GM12878 (cell line): ENCODE data around the gene MFAP4. TPM values are rescaled to one million over a fixed set of nuclear protein-coding genes. Genes with fewer than 3 reads are reported as not detected.

Experiments
- ATAC-seq: fragments of 200-7000 bp; cut with Tn5 transposase; 3 replicates; pipeline ENCODE4 v1.9.1; 2020; ENCODE audit warnings: mild to moderate bottlenecking, moderate library complexity
- BruUV-seq: library from RNA; stranded (reverse); fragments of 400-500 nt; replicated peaks from 2 replicates; lab custom pipeline; 2021; lab: Mats Ljungman, UMichigan
- CTCF ChIA-PET: fragments of 300-600 bp; sonication (Branson Sonifier 250); formaldehyde crosslinking; extraction: SDS; loops from one replicate; lab custom pipeline; 2021; ENCODE audit warnings: inconsistent platforms; lab: Yijun Ruan, JAX
- POLR2A ChIA-PET: fragments of 350-600 bp; formaldehyde crosslinking; extraction: SDS; loops from one replicate; lab custom pipeline; 2021; ENCODE audit warnings: inconsistent platforms; lab: Charles Lee
- RAD21 ChIA-PET: fragments of 300-600 bp; sonication (Branson Sonifier 250); formaldehyde crosslinking; loops from one replicate; lab custom pipeline; 2023; ENCODE audit warnings: antibody characterized with exemption; ENCODE audit not compliant: unreplicated experiment; lab: Charles Lee
- SMC1A ChIA-PET: fragments of 300-600 bp; sonication (Branson Sonifier 250); formaldehyde crosslinking; loops from one replicate; lab custom pipeline; 2023; ENCODE audit not compliant: unreplicated experiment, uncharacterized antibody; lab: Charles Lee
- DNase-seq: peaks from one replicate; pipeline ENCODE4 v3.0.0-alpha.2; 2011; ENCODE audit warnings: low read depth, low spot score
- FAIRE-seq: peaks from 3 replicates; lab custom pipeline; 2011; peaks lifted over from hg19 to GRCh38; lab: Jason Lieb, UNC
- H2AFZ ChIP-seq: 2 replicates; pipeline ENCODE4 v1.6.0; 2011; ENCODE audit warnings: low read depth, low read length, control low read depth; ENCODE audit not compliant: control insufficient read depth
- H3K27ac ChIP-seq: 2 replicates; pipeline ENCODE4 v1.5.1; 2011; ENCODE audit warnings: control low read depth; ENCODE audit not compliant: control insufficient read depth, insufficient read depth
- H3K27me3 ChIP-seq, 2 experiments: replicated peaks in 1 of 2; 2 replicates each; pipeline versions ENCODE4 v1.6.0 to v1.6.1; 2011; ENCODE audit warnings: low read length in 1 of 2; ENCODE audit not compliant: control insufficient read depth in 2 of 2, insufficient read depth in 2 of 2
- H3K36me3 ChIP-seq, 2 experiments: 2 replicates each; pipeline ENCODE4 v1.5.1; 2011; ENCODE audit warnings: low read length in 1 of 2; ENCODE audit not compliant: control insufficient read depth in 2 of 2, insufficient read depth in 2 of 2
- H3K4me1 ChIP-seq: 2 replicates; pipeline ENCODE4 v1.6.1; 2011; ENCODE audit warnings: mild to moderate bottlenecking, low read length, moderate library complexity, mixed read lengths; ENCODE audit not compliant: control insufficient read depth, insufficient read depth
- H3K4me2 ChIP-seq: 2 replicates; pipeline ENCODE4 v1.6.0; 2011; ENCODE audit warnings: control low read depth; ENCODE audit not compliant: control insufficient read depth, insufficient read depth
- H3K4me3 ChIP-seq: fragments of 200-600 bp; sonication (generic); 2 replicates; pipeline ENCODE4 v1.5.1; 2016
- H3K79me2 ChIP-seq: 2 replicates; pipeline ENCODE4 v1.6.0; 2011; ENCODE audit warnings: low read length; ENCODE audit not compliant: control insufficient read depth, insufficient read depth
- H3K9ac ChIP-seq: 2 replicates; pipeline ENCODE4 v1.8.0; 2011; ENCODE audit warnings: low read length, control low read depth, mixed read lengths; ENCODE audit not compliant: control insufficient read depth, insufficient read depth
- H3K9me3 ChIP-seq: replicated peaks from 3 replicates; pipeline ENCODE4 v1.5.1; 2011; ENCODE audit warnings: mild to moderate bottlenecking, low read length; ENCODE audit not compliant: control insufficient read depth, insufficient read depth
- H4K20me1 ChIP-seq: 2 replicates; pipeline ENCODE4 v1.6.0; 2011; ENCODE audit not compliant: control insufficient read depth, insufficient read depth
- POU2F2 ChIP-seq: IDR thresholded peaks from 3 replicates; pipeline ENCODE4 v1.6.1; 2011; ENCODE audit warnings: low read depth, mild to moderate bottlenecking, low read length, borderline replicate concordance
- YBX1 ChIP-seq: fragments of 450-650 bp; IDR thresholded peaks from 2 replicates; pipeline ENCODE4 v1.6.1; 2016; ENCODE audit warnings: antibody characterized with exemption
- YY1 ChIP-seq: IDR thresholded peaks from 2 replicates; pipeline ENCODE4 v1.6.1; 2011; ENCODE audit warnings: low read depth, mild to moderate bottlenecking, low read length
- WGBS: methylation state at CpG from one replicate; pipeline ENCODE4 v1.1.6; 2016; ENCODE audit warnings: low lambda C conversion rate; ENCODE audit not compliant: insufficient replicate concordance, insufficient coverage; ENCODE audit errors: missing lambda C conversion rate; 5-methylcytosine and 5-hydroxymethylcytosine counted together
- in situ Hi-C: fragments of 300-500 bp; cut with MboI; formaldehyde crosslinking; loops from 9 replicates; pipeline ENCODE4 v1.14.3; 2018; ENCODE audit warnings: mixed read lengths
- intact Hi-C: fragments of 100-400 bp; cut with micrococcal nuclease; formaldehyde crosslinking; loops from one replicate; pipeline ENCODE4 v1.14.2; 2022; ENCODE audit not compliant: unreplicated experiment
- polyA plus RNA-seq, 11 experiments: library from polyadenylated mRNA; depleted of rRNA in 4 of 11; unstranded in 6 of 11; stranded (reverse) in 5 of 11; fragments of >200 nt; fragmentation: Nextera tagmentation in 4 of 11; fragmentation: Illumina TruSeq in 1 of 11; extraction: Ambion mirVana in 4 of 11; extraction: Trizol in 1 of 11; gene quantifications; 1 replicate in 1 of 11; 2 replicates in 10 of 11; pipeline versions ENCODE4 v1.2.1 to v1.2.3, GENCODE V29; 2011 to 2016; ENCODE audit warnings: inconsistent platforms in 2 of 11, missing spikeins in 2 of 11, low read depth in 1 of 11
- total RNA-seq, 4 experiments: library from RNA; depleted of rRNA in 3 of 4; stranded (reverse); fragments of >200 nt in 3 of 4; fragmentation: Illumina TruSeq in 1 of 4; extraction: Trizol in 1 of 4; gene quantifications; 2 replicates each; pipeline versions ENCODE4 v1.2.1 to v1.2.3, GENCODE V29; 2013 to 2021
- TF ChIP-seq, protein P1 (sequence below): fragments of 450-650 bp; IDR thresholded peaks from 2 replicates; pipeline ENCODE4 v1.6.1; 2017; ENCODE audit warnings: mild to moderate bottlenecking, low read depth, inconsistent platforms; ENCODE audit not compliant: poor library complexity, severe bottlenecking

Gene MFAP4
- total and polyA plus RNA-seq, 10 of the 15 experiments (the other 5 are each of a cell fraction or from before 2014, with no cell fraction given) = 0.08 to 0.28 (median 0.09) TPM; not detected in 7

DNA sequence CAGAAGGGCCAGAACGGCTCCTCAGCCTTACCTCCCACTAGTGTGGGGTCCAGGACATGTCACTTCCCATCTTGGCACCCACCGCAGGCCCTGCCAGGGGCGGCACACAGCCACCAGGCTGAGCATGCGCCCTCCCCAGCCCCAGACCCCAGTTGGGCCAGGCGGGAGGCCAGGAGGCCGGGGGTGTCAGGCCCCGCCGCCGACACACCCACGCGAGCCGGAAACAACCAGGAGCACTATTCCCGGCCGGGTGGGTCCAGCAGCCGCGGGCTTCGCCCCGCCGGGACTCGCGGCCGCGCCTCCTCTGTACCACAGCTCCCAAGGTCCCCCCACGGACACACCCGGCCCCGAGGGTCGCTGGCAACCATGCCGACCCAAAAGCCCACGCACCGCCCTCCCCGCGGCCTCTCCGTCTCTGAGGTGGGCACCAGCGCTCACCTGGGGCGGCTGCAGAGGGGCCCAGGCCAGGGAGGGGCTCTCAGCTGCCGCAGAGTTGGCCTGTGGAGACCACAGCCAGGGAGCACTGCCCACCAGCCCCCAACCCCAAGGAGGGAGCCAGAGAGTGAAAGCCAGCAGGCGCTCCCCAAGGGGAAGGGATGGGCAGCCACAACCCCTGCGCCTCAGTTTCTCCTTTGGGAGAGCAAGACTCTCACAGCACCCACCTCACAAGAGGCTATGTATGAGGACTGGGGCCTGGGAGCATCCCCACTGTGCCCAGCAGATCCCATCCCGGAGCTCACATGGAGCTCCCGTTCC lies 42.5 kb downstream of the MFAP4 start:
- Histone ChIP-seq H3K4me1 (no peaks in the 10 kb centered on the region), H3K4me2 (no peak overlapping the region), H3K36me3 (no peaks in the 10 kb centered on the region), H4K20me1 (no peaks in the 10 kb centered on the region), H3K79me2 (no peaks in the 10 kb centered on the region), H3K27me3 (no peaks in the 10 kb centered on the region; a peak in 1 of 4 replicates), H3K27ac (no peak overlapping the region), H3K9ac (no peak overlapping the region), H2AFZ (no peak overlapping the region), H3K9me3 (no peaks in the 10 kb centered on the region), H3K4me3 (no peak overlapping the region)
- no peak for FAIRE-seq
- ATAC-seq = no peak
- ChIA-PET POLR2A (no interaction called here), CTCF (no interaction called here), RAD21 (no interaction called here), SMC1A (no interaction called here)
- no peak for DNase-seq
- BruUV-seq = no TSS peak
- TF ChIP-seq YY1 (no peak), POU2F2 (no peak), YBX1 (no peak)
- TF ChIP-seq, protein P1, sequence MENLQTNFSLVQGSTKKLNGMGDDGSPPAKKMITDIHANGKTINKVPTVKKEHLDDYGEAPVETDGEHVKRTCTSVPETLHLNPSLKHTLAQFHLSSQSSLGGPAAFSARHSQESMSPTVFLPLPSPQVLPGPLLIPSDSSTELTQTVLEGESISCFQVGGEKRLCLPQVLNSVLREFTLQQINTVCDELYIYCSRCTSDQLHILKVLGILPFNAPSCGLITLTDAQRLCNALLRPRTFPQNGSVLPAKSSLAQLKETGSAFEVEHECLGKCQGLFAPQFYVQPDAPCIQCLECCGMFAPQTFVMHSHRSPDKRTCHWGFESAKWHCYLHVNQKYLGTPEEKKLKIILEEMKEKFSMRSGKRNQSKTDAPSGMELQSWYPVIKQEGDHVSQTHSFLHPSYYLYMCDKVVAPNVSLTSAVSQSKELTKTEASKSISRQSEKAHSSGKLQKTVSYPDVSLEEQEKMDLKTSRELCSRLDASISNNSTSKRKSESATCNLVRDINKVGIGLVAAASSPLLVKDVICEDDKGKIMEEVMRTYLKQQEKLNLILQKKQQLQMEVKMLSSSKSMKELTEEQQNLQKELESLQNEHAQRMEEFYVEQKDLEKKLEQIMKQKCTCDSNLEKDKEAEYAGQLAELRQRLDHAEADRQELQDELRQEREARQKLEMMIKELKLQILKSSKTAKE = no peak
- WGBS = 68% methylated on average over 36 of the region's 40 CpGs
- intact Hi-C loops (no loop called here), in situ Hi-C loops (no loop called here)
